Measurements from ENCODE around the gene RASA4B. TPM values are rescaled to one million over a fixed set of nuclear protein-coding genes. Genes with fewer than 3 reads are reported as not detected.
"Not testable (repeated sequence)": the region's sequence is repeated elsewhere in the genome, so short reads cannot be mapped to it uniquely, and the experiment has no call there.

RASA4B gene
- total and polyA plus RNA-seq, 2 donors from 2014 or later, result 22.5 to 24.0 TPM

- H3K27me3 ChIP-seq (ENCODE audit: control insufficient read depth, insufficient read depth, low read length); H3K4me1 ChIP-seq (ENCODE audit: control insufficient read depth in 2 of 3, insufficient read depth in 2 of 3, low read depth in 1 of 3, low read length in 3 of 3); H3K9me3 ChIP-seq (ENCODE audit: control insufficient read depth in 2 of 3, insufficient read depth in 1 of 3, low read length in 3 of 3); DNase-seq; H3K27ac ChIP-seq (ENCODE audit: low read depth in 2 of 2, low read length in 2 of 2); H3K4me3 ChIP-seq (ENCODE audit: low read length in 3 of 3); FAIRE-seq; H3K36me3 ChIP-seq (ENCODE audit: control insufficient read depth in 2 of 3, insufficient read depth in 3 of 3, low read length in 3 of 3); intact Hi-C loops (cut with DNase I); H3K9ac ChIP-seq (ENCODE audit: low read length in 3 of 3): not testable (repeated sequence)
Measured at GRCh38 chr7:102516951-102517350, 626 bp downstream of the RASA4B start.

- H3K27me3 ChIP-seq (ENCODE audit: control insufficient read depth, insufficient read depth, low read length); H3K4me1 ChIP-seq (ENCODE audit: control insufficient read depth in 2 of 3, insufficient read depth in 2 of 3, low read depth in 1 of 3, low read length in 3 of 3); H3K9me3 ChIP-seq (ENCODE audit: control insufficient read depth in 2 of 3, insufficient read depth in 1 of 3, low read length in 3 of 3); H3K9ac ChIP-seq (ENCODE audit: low read length in 3 of 3); H3K36me3 ChIP-seq (ENCODE audit: control insufficient read depth in 2 of 3, insufficient read depth in 3 of 3, low read length in 3 of 3); DNase-seq; H3K27ac ChIP-seq (ENCODE audit: low read depth in 2 of 2, low read length in 2 of 2); H3K4me3 ChIP-seq (ENCODE audit: low read length in 3 of 3); FAIRE-seq; intact Hi-C loops (cut with DNase I): not testable (repeated sequence)
Measured at GRCh38 chr7:102515889-102516288, 1.7 kb downstream of the RASA4B start.

DNA sequence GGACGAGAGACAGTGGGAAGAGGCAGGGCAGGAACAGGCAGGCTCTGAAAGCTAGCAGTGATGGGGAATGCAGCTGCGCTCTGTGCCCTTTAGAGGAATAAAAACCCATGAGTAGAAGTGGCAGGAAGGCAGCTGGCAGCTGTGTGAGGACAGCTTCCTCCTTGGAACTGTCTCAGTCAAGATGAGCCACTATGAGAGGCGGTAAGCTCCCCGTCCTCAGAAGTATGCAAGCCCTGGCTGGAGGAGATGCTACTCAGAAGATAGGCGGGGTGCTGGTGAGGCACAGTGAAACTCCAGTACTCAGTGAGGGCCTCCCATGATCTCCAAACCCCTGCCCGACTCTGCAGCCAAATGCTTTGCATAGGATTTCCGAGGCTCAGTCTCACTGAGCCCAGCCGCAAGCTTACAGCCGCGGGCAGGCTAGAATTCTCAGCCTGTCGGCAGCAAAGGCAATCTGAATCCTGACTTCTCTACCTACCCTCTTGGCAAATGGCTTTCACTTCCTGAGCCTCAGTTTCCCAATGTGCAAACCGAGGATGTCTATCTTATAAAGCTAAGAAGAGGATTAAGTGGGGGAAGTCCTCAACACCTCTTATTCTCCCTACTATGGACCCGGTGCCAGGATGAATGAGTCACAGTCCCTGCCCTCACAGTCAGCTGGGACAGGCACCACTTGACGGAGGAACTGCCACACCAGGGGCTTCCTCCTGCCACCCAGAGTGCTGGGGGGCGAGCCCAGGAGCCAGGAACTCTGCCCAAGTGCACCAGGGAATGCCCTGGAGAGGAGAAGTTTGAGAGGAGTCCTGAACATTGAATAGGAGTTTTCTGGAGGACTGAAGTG lies 2.5 kb downstream of the RASA4B start:
- H3K27me3 ChIP-seq (ENCODE audit: control insufficient read depth, insufficient read depth, low read length); H3K9ac ChIP-seq (ENCODE audit: low read length in 3 of 3); FAIRE-seq; H3K4me1 ChIP-seq (ENCODE audit: control insufficient read depth in 2 of 3, insufficient read depth in 2 of 3, low read depth in 1 of 3, low read length in 3 of 3); H3K27ac ChIP-seq (ENCODE audit: low read depth in 2 of 2, low read length in 2 of 2); H3K36me3 ChIP-seq (ENCODE audit: control insufficient read depth in 2 of 3, insufficient read depth in 3 of 3, low read length in 3 of 3); H3K4me3 ChIP-seq (ENCODE audit: low read length in 3 of 3); intact Hi-C loops (cut with DNase I); H3K9me3 ChIP-seq (ENCODE audit: control insufficient read depth in 2 of 3, insufficient read depth in 1 of 3, low read length in 3 of 3): not testable (repeated sequence)
- peak in 1 of 5 donors; percentile 9 for DNase-seq

DNA sequence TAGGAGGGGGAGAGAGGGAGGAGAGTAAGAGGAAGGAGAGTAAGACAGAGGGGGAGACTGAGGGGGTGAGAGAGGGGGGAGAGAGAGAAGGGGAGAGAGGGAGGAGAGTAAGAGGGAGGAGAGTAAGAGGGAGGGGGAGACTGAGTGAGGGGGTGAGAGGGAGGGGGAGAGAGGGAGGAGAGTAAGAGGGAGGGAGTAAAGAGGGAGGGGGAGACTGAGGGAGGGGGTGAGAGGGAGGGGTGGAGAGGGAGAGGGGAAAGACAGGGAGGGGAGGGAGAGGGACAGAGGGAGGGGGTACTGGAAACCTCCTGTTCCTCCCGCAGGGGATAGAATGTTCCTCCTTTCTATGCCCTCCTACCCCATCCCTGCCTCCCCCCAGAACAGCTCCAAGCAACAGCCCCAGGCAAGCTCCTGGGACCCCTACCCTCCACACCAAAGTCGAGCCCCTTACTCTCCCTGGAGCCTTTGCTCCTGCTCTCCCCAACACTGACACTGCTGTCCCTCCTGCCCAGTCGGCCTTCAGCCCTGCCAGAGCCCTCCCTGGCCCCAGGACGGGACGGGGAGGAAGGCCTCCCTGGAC lies 4.8 kb downstream of the RASA4B start:
- FAIRE-seq; H3K4me3 ChIP-seq (ENCODE audit: low read length in 3 of 3); H3K9ac ChIP-seq (ENCODE audit: low read length in 3 of 3); intact Hi-C loops (cut with DNase I); H3K36me3 ChIP-seq (ENCODE audit: control insufficient read depth in 2 of 3, insufficient read depth in 3 of 3, low read length in 3 of 3); H3K27me3 ChIP-seq (ENCODE audit: control insufficient read depth, insufficient read depth, low read length); H3K4me1 ChIP-seq (ENCODE audit: control insufficient read depth in 2 of 3, insufficient read depth in 2 of 3, low read depth in 1 of 3, low read length in 3 of 3); H3K9me3 ChIP-seq (ENCODE audit: control insufficient read depth in 2 of 3, insufficient read depth in 1 of 3, low read length in 3 of 3): not testable (repeated sequence)
- peak overlapping the region; percentile 43 to 78 for H3K27ac ChIP-seq (ENCODE audit: low read depth in 2 of 2, low read length in 2 of 2)
- peak; percentile 71 to 97 (median 96) for DNase-seq

- H3K27me3 ChIP-seq (ENCODE audit: control insufficient read depth, insufficient read depth, low read length); H3K36me3 ChIP-seq (ENCODE audit: control insufficient read depth in 2 of 3, insufficient read depth in 3 of 3, low read length in 3 of 3); H3K4me3 ChIP-seq (ENCODE audit: low read length in 3 of 3); intact Hi-C loops (cut with DNase I); H3K9ac ChIP-seq (ENCODE audit: low read length in 3 of 3); H3K9me3 ChIP-seq (ENCODE audit: control insufficient read depth in 2 of 3, insufficient read depth in 1 of 3, low read length in 3 of 3); H3K4me1 ChIP-seq (ENCODE audit: control insufficient read depth in 2 of 3, insufficient read depth in 2 of 3, low read depth in 1 of 3, low read length in 3 of 3); DNase-seq; FAIRE-seq: not testable (repeated sequence)
- peak overlapping the region in 1 of 2 donors; percentile 41 for H3K27ac ChIP-seq (ENCODE audit: low read depth in 2 of 2, low read length in 2 of 2)
Measured at GRCh38 chr7:102511860-102512522, 5.6 kb downstream of the RASA4B start.

DNA sequence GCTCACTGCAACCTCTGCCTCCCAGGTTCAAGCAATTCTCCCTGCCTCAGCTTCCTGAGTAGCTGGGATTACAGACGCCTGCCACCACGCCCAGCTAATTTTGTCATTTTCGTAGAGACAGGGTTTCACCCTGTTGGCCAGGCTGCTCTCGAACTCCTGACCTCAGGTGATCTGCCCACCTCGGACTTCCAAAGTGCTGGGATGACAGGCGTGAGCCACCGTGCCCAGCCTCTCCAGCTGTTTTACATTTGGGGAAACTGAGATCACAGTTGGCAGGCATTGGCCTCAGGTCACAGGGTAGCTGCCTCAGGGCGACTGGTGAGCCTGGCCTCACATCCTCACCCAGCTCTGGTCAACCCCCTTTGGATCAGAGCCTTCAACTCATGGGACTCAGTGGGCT lies 7.0 kb downstream of the RASA4B start:
- H3K4me3 ChIP-seq (ENCODE audit: low read length in 3 of 3); H3K36me3 ChIP-seq (ENCODE audit: control insufficient read depth in 2 of 3, insufficient read depth in 3 of 3, low read length in 3 of 3); H3K27me3 ChIP-seq (ENCODE audit: control insufficient read depth, insufficient read depth, low read length); H3K4me1 ChIP-seq (ENCODE audit: control insufficient read depth in 2 of 3, insufficient read depth in 2 of 3, low read depth in 1 of 3, low read length in 3 of 3); intact Hi-C loops (cut with DNase I); FAIRE-seq; H3K9ac ChIP-seq (ENCODE audit: low read length in 3 of 3); H3K27ac ChIP-seq (ENCODE audit: low read depth in 2 of 2, low read length in 2 of 2); H3K9me3 ChIP-seq (ENCODE audit: control insufficient read depth in 2 of 3, insufficient read depth in 1 of 3, low read length in 3 of 3): not testable (repeated sequence)
- peak in 1 of 5 donors; percentile 69 for DNase-seq

- H3K27ac ChIP-seq (ENCODE audit: low read depth in 2 of 2, low read length in 2 of 2); H3K9ac ChIP-seq (ENCODE audit: low read length in 3 of 3); FAIRE-seq; H3K36me3 ChIP-seq (ENCODE audit: control insufficient read depth in 2 of 3, insufficient read depth in 3 of 3, low read length in 3 of 3); intact Hi-C loops (cut with DNase I); H3K9me3 ChIP-seq (ENCODE audit: control insufficient read depth in 2 of 3, insufficient read depth in 1 of 3, low read length in 3 of 3); H3K4me3 ChIP-seq (ENCODE audit: low read length in 3 of 3); H3K4me1 ChIP-seq (ENCODE audit: control insufficient read depth in 2 of 3, insufficient read depth in 2 of 3, low read depth in 1 of 3, low read length in 3 of 3); H3K27me3 ChIP-seq (ENCODE audit: control insufficient read depth, insufficient read depth, low read length): not testable (repeated sequence)
- DNase-seq, result peak in 1 of 5 donors; percentile 20
Measured at GRCh38 chr7:102507410-102508088, 10.0 kb downstream of the RASA4B start.

Measured in kidney (tissue), 11 donors.